ENCODE results near the gene TKTL1.

The TKTL1 gene

DNA sequence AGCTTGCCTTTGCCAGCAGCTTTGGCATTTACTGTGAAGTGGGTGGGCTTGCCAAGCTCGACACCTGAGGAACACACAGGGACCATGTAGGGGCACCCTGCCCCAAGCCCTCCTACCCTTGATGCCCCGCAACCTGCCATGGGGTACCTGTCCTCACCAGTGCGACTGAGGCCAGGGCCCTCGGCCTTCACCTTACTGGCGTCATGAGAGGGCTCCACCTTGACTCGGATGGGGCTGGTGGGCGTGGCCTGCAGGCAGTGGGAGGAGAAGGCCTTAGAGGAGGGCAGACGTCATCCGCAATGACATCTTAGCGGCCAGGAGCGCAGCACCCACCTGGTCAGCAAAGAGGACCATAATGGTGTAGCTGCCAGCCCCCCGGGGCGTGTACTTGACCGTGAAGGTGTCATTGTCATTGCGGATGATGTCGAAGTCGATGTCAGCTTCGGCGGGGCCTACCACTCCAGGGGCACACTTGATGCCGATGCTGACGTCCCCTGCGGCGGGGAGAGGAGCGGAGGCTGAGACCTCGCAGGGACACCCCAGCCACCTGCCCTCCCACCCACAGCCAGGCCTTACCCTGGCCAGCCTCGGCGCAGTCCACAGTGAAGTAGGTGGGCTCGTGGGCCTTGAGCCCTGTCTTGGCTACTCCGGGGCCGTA is 66.6 kb downstream of the TKTL1 start:
- no peak for DNase-seq (ENCODE audit: low spot score)

- DNase-seq (ENCODE audit: low spot score): no peak
Measured at GRCh38 chrX:154363706-154364439, 68.3 kb downstream of the TKTL1 start.

DNA sequence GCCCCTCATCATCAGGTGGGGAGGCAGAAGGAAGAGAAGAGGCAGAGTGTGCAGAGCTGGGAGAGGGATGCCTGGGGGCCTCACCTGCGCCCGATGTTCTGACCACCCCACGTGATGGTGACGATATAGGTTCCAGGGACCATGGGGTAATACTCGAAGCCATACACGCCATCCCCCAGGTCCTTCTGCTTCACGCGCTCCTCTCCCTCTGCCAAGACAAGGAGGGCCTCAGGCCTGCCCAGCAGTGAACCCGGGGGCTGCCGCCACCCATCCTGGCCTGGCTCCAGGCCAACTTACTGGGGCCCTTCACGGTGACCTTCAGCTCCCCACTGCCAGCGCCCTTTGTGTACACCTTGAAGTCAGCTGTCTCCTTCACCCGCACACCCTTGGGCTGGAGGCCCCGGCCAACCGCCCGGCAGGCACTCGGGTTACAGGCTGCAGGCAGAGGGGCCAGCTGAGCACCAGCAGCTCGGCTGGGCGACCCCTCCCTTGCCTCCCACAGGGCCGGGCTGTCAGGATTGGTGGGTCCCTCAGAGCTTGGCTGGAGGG is 69.5 kb downstream of the TKTL1 start:
- no peak for DNase-seq (ENCODE audit: low spot score)

DNA sequence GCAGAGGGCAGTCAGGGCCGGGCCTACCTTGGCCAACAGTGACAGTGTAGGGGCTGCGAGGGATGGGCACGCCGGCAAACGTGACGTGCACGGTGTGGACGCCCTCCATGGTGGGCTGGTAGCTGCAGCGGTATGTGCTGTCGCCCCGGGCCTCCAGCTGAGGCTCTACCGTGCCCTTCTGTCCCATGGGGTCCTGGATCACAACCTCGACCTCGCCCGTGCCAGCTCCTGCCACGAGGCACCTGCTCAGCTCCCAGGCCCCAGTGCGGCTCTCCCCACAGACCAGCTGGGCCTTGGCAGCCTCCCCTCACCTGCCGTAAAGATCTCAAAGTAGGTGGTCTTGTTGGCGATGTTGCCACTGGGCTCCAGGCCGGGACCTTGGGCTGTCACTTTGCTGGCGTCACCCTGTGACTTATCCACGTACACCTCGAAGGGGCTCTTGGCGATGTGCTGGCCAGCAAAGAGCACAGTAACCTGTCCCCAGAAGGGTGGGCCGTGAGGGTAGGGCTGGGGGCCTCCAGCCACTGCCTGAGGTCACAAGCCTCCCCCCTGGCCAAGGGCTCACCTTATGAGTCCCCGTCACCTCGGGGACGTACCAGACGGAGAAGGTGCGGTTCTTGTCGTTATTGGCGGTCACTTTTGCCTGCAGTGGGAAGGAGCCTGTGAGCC is 70.5 kb downstream of the TKTL1 start:
- DNase-seq (ENCODE audit: low spot score): no peak

GRCh38 chrX:154366666-154367055 is 71.1 kb downstream of the TKTL1 start:
- no peak for DNase-seq (ENCODE audit: low spot score)

GRCh38 chrX:154367474-154368308 is 72.1 kb downstream of the TKTL1 start:
- no peak for DNase-seq (ENCODE audit: low spot score)

DNA sequence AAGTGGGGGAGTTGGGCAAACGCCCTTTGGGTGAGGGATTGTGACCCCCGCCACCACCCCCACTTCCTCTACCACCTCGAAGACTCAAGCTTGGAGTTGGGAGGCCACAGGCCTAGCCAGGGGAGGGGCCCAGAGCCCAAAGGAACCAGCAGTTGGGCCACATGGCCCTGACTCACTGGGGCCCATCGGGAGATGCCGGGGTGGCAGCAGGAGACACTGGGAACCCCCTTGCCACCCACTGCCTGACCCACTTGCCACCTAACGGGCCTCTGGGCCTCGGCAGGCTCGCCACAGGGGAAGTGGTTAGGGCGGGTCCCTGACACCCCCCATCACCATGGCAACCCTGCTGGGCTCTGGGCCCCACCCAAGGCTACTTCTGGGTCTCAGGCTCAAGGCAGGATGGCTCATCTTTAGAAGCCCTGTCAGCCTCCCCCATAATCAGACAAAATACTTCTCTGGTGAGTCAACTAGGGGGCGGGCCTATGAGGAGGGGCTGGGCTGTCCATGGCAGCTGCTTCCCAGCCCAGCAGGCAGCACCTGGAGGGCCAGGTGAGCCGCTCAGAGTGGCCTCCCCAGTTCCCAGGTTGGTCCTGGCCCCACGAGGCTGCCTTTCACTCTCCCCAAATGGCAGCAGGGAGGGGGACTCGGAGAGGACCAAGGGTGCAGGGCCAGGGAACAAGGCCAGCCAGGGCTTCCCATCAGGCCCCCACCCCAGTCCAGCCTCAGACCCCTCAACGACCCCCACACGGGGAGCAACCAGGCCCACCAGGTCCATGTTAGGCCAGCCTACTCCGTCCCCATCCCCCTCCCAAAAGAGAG is 73.2 kb downstream of the TKTL1 start:
- peak; percentile 80 for DNase-seq (ENCODE audit: low spot score)

- peak; percentile 82 for DNase-seq (ENCODE audit: low spot score)
Measured at GRCh38 chrX:154369449-154370299, 74.1 kb downstream of the TKTL1 start.

DNA sequence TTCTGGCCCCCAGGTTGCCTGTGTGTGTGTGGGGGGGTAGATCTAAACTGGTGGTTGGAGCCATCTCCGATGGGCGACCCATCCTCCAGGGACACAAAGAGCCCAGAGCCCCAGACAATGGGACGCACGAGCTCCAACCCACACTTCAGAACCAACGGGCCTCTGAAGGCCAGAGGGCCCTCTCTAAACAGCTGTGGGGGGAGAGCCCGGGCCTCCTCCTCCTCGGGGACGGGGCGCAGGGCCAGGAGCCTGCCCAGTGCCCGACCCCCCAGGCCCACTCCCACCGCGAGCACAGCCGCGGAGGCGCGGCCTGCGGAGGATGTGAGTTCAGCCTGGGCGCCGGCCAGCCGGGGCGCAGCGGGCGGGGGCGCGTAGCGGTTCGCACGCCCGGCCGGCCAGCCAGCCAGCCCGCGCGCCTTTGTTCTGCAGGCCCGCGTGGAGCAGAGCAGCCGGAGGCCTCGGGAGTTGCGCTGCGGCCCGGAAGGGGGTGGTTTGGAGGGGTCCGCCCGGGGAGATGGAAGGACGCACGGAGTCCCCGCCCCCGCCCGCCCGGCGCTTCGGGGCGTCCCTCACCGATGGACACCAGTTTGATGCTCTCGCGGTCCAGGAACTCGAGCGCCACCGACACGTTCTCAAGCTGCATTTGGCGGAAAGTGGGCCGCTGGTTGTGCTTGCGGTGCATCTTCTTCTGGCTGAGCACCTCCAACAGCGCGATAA is 74.9 kb downstream of the TKTL1 start:
- no peak for DNase-seq (ENCODE audit: low spot score)

DNA sequence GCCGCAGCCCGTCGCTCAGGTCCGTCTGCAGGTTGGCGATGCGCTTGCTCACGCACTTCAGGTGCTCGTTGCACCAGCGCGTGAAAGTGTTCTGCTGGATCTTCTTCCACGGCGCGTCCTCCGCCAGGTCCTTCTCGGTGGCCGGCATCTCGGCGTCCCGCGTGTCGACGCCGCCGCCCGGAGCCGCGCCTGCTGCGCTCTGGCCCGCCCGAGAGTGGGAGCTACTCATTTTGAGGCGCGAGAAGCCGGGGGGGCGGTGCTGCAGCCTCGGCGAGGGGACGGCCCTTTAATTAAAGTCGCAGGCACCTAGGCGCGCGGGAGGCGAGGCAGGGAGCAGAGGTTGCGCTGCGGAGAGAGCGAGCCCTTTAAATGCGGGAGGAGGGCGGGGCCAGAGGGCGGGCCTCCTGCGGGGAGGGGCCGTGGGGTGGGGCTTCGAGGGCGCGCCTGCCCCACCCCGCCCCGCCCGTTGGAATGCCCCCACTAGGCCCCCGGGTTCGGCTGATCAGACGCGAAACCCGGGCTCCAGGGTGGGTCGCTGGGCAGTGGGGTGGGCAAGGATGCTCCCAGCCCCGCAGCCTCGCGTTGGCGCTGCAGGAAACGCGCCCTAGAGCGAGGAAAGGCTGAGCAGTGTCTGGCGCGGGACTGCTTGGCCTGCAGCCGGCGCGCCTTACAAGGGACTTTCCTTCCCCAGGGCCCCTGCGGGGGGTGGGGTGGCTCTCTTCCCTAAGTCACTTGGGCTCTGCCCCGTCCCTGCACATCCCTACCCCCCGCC is 75.6 kb downstream of the TKTL1 start:
- peak; percentile 84 for DNase-seq (ENCODE audit: low spot score)

- DNase-seq (ENCODE audit: low spot score): no peak
Measured at GRCh38 chrX:154371789-154372300, 76.2 kb downstream of the TKTL1 start.

- no peak for DNase-seq (ENCODE audit: low spot score)
Measured at GRCh38 chrX:154372612-154373022, 77.0 kb downstream of the TKTL1 start.

DNA sequence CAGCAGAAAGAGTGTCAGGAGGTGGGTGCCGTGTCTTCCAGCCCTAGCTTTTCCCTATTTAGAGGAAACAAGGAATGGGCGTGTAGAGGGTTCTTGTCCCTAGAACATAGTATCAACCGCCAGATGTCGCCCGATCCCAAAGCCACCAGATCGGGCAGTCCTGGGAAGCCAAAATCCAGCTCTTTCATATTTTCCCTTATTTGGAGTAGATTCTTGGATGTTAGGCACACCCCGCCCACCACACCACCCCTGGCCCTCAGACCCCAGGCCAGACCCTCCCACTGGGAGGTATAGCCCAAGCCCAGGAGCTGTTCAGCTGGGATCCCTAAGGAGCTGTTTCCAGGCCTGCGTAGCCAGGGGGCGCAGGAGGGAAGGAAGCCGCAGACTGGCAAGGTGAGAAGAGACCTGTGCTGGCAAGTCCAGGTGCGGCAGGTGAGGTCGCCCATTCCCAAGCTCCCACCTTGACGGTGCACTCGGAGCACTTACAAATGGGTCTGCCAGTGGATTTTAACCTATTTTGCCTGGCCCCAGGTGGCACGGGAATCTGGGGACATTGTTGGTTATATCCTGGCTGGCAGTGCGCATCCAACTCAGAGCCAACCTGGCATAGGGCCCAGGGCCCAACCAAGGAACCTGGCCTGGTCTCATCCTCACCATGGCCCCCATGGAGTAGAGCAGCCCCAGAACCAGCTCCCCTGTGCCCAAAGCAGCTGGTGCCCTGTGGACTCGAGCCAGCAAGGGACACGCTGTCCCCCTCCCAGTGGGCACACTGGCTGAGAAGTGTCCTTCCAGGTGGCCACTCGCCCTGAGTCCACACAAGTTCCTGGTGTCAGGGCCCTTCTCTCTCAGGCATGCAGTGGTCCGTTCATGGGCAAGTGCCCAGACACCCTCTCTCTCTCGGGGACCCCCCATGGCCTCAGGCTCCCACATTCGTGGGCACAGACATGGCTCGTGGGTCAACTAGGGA is 78.0 kb downstream of the TKTL1 start:
- DNase-seq (ENCODE audit: low spot score): peak; percentile 64

- DNase-seq (ENCODE audit: low spot score): no peak
Measured at GRCh38 chrX:154374313-154375155, 78.9 kb downstream of the TKTL1 start, which contains the start of gene FLNA. Gene FLNA, minus strand, starts transcription at chrX:154374634. Its CDS starts 3,389 bp downstream, at chrX:154371245.

GRCh38 chrX:154375156-154375504 is 79.5 kb downstream of the TKTL1 start:
- DNase-seq (ENCODE audit: low spot score): no peak

- DNase-seq (ENCODE audit: low spot score): no peak
Measured at GRCh38 chrX:154376774-154377173, 81.2 kb downstream of the TKTL1 start.
